Measurements from ENCODE around the gene SDK1.

Gene SDK1

DNA sequence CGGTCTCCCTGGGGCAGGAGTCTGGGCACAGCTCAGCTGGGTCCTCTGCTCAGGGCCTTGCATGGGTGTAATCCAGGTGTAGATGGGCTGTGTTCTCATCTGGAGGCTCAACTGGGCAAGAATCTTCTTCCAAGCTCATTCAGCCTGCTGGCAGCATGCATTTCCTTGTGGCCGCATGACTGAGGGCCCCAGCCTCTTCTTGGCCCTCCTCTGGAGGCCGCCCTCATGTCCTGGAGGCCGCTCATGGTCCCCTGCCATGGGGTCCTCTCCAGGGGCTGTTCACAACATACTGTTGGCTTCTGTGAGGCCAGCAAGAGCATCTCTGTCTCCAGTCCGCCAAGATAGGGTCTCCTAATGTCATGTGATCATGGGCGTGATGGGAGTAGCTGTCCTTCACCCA is 943.6 kb downstream of the SDK1 start:
- TF ChIP-seq CTCF (IDR thresholded peaks at IDR 0.05; ENCODE audit: low read depth, low read length, missing control alignments), result no peak

DNA sequence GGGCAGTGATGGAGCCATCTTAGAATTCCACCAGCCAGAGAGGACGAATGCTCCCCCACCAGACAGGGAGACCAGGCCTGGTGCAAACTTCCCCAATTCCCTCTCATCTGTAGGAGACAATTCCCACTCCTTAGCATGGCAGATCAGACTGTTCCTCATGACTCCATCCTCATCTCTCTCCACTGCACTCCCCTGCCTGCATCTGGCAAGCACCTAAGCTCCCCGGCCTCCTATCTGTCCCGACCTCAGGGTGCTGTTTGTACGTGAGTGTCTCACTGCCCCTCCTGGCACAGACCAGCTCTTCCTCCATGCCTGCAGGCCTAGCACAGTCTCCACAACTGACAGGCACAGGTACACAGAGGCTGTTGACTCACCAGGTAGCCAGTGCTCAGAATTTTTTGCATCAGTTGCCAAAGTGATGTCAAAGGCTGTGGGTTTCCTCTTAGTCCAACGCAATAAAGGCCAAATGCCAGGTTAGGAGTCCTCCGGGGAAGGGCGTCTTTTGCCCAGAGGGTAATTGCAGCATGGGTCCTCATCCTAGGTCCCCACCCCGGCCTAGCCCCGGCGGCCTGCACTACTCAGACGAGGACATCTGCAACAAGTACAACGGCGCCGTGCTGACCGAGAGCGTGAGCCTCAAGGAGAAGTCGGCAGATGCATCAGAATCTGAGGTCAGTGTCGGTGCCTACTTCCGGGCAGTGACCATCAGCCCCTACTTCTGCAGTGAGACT is 944.2 kb downstream of the SDK1 start:
- no peak overlapping the region for H3K4me3 ChIP-seq (ENCODE audit: low read depth, low read length)
- in situ Hi-C loops (cut with HindIII; ENCODE audit: low sequenced_read_pairs), result no loop called here
- no peak for DNase-seq (ENCODE audit: low read depth)
- TF ChIP-seq CTCF (IDR thresholded peaks at IDR 0.05; ENCODE audit: low read depth, low read length, missing control alignments), result no peak

More for the DNA sequence above, 943.6 kb downstream of the SDK1 start:
- no peak for DNase-seq (ENCODE audit: low read depth)
- H3K4me3 ChIP-seq (ENCODE audit: low read depth, low read length), result no peak overlapping the region
- in situ Hi-C loops (cut with HindIII; ENCODE audit: low sequenced_read_pairs), result no loop called here

GRCh38 chr7:4245866-4246470 is 944.9 kb downstream of the SDK1 start:
- DNase-seq (ENCODE audit: low read depth), result no peak
- no peak for TF ChIP-seq CTCF (IDR thresholded peaks at IDR 0.05; ENCODE audit: low read depth, low read length, missing control alignments)
- in situ Hi-C loops (cut with HindIII; ENCODE audit: low sequenced_read_pairs), result no loop called here
- no peak overlapping the region for H3K4me3 ChIP-seq (ENCODE audit: low read depth, low read length)

GRCh38 chr7:4246536-4246935 is 945.5 kb downstream of the SDK1 start:
- H3K4me3 ChIP-seq (ENCODE audit: low read depth, low read length), result no peak overlapping the region
- DNase-seq (ENCODE audit: low read depth), result no peak
- TF ChIP-seq CTCF (IDR thresholded peaks at IDR 0.05; ENCODE audit: low read depth, low read length, missing control alignments), result no peak
- in situ Hi-C loops (cut with HindIII; ENCODE audit: low sequenced_read_pairs), result no loop called here

DNA sequence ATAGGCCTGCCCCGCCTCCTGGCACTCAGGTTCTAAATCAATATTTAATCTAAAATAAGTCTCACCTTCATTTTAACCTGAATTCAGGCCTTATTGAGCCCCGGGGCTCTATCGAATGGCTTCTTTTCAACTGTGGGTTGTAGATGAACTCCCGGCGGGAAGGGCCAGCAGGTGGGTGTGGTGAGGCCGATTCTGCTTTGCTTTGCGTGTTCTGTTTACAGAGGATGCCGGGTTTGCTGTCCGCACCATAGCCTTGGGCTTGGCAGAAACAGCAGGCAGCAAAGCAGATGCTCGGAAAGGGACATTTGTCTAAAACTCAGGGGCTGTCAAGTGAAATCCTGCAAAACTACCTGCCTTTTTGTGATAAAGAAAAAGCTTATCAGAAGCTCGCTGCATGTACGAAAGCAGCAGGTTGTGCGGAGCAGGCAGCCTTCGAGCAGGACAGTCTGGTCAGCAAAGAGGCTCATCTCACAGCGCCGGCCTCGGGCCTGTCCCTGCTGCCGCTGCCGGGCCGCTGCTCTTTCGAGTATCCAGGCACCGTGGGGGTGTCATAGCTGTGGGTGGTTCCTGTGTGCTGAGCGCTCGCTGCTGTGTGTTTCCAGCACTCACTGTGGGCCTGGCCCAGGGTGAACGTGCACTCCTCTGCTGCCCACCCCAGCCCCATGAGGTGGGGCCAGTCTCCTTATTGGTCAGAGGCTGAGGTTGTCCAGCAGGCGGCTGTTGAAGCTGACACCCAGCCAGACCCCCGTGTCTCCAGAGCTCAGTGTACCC is 946.2 kb downstream of the SDK1 start:
- in situ Hi-C loops (cut with HindIII; ENCODE audit: low sequenced_read_pairs), result no loop called here
- no peak for DNase-seq (ENCODE audit: low read depth)
- no peak for TF ChIP-seq CTCF (IDR thresholded peaks at IDR 0.05; ENCODE audit: low read depth, low read length, missing control alignments)
- no peak overlapping the region for H3K4me3 ChIP-seq (ENCODE audit: low read depth, low read length)

DNA sequence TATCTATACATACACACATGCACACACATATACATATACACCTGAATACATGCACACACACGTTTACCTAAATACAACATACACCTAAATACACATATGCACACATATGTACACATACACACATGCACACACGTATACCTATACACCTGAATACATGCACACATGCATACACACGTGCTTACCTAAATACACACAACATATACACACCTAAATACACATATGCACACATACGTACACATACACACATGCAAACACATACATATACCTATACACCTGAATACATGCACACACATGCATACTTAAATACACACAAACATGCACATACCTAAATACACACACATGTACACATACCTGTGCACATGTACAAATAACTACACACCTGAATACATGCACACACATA is 947.2 kb downstream of the SDK1 start:
- in situ Hi-C loops (cut with HindIII; ENCODE audit: low sequenced_read_pairs), result no loop called here
- TF ChIP-seq CTCF (IDR thresholded peaks at IDR 0.05; ENCODE audit: low read depth, low read length, missing control alignments), result no peak
- no peak for DNase-seq (ENCODE audit: low read depth)
- no peak overlapping the region for H3K4me3 ChIP-seq (ENCODE audit: low read depth, low read length)

Data from astrocyte of the cerebellum (primary cell).